ENCODE results near the gene PHOX2B. TPM values are rescaled to one million over a fixed set of nuclear protein-coding genes. Genes with fewer than 3 reads are reported as not detected.
"Not testable (repeated sequence)": the region's sequence is repeated elsewhere in the genome, so short reads cannot be mapped to it uniquely, and the experiment has no call there.

Gene PHOX2B
- total RNA-seq, 1 donor from 2014 or later: not detected

- H3K4me1 Mint-ChIP-seq (ENCODE audit: low read depth, unreplicated experiment): no peaks in the 10 kb centered on the region
- Histone ChIP-seq H3K79me2 (ENCODE audit: insufficient read depth, low read length) (no peaks in the 10 kb centered on the region), H3K36me3 (ENCODE audit: insufficient read depth, low read length) (no peaks in the 10 kb centered on the region), H3K9me3 (ENCODE audit: insufficient read depth, low read depth, low read length) (no peaks in the 10 kb centered on the region), H3K27me3 (ENCODE audit: insufficient read depth, low read length) (peaks cover 51% of the 10 kb centered on the region), H2AFZ (ENCODE audit: low read depth, low read length) (no peak overlapping the region), H4K20me1 (ENCODE audit: insufficient read depth, low read length) (no peaks in the 10 kb centered on the region), H3K4me2 (ENCODE audit: low read length) (no peak overlapping the region), H3K4me1 (ENCODE audit: insufficient read depth, low read length) (no peaks in the 10 kb centered on the region), H3K4me3 (ENCODE audit: insufficient read depth, low read depth, low read length) (no peak overlapping the region), H3K9ac (ENCODE audit: low read length) (no peak overlapping the region), H3K27ac (ENCODE audit: low read depth, low read length) (no peak overlapping the region)
- FAIRE-seq (no peak), DNase-seq (ENCODE audit: low read depth) (no peak)
- H3K27me3 Mint-ChIP-seq (ENCODE audit: low read depth, unreplicated experiment): peaks cover 68% of the 10 kb centered on the region
- peaks cover 15% of the 10 kb centered on the region for H3K9me3 Mint-ChIP-seq (ENCODE audit: unreplicated experiment)
- no peak overlapping the region for H3K4me3 Mint-ChIP-seq (ENCODE audit: unreplicated experiment)
- peaks cover 2% of the 10 kb centered on the region for H3K36me3 Mint-ChIP-seq (ENCODE audit: low read depth, unreplicated experiment)
- H3K27ac Mint-ChIP-seq (ENCODE audit: unreplicated experiment): no peak overlapping the region
- TF ChIP-seq CTCF (IDR thresholded peaks at IDR 0.05; ENCODE audit: insufficient read depth, low read depth, low read length) (no peak), EZH2 (IDR thresholded peaks at IDR 0.05; ENCODE audit: insufficient read depth, low read length) (no peak)
These were observed 7.2 kb downstream of the PHOX2B start for GRCh38 chr4:41741354-41741753.

- H3K27me3 Mint-ChIP-seq (ENCODE audit: low read depth, unreplicated experiment): peaks cover 58% of the 10 kb centered on the region
- H3K27ac Mint-ChIP-seq (ENCODE audit: unreplicated experiment); H3K27ac ChIP-seq (ENCODE audit: low read depth, low read length); H3K9me3 Mint-ChIP-seq (ENCODE audit: unreplicated experiment); FAIRE-seq; H3K4me3 Mint-ChIP-seq (ENCODE audit: unreplicated experiment); H3K4me2 ChIP-seq (ENCODE audit: low read length); H3K9me3 ChIP-seq (ENCODE audit: insufficient read depth, low read depth, low read length); H4K20me1 ChIP-seq (ENCODE audit: insufficient read depth, low read length); H3K9ac ChIP-seq (ENCODE audit: low read length); H3K4me1 Mint-ChIP-seq (ENCODE audit: low read depth, unreplicated experiment); H3K4me3 ChIP-seq (ENCODE audit: insufficient read depth, low read depth, low read length); H3K4me1 ChIP-seq (ENCODE audit: insufficient read depth, low read length); H3K36me3 ChIP-seq (ENCODE audit: insufficient read depth, low read length); H3K36me3 Mint-ChIP-seq (ENCODE audit: low read depth, unreplicated experiment); H3K79me2 ChIP-seq (ENCODE audit: insufficient read depth, low read length); H2AFZ ChIP-seq (ENCODE audit: low read depth, low read length); DNase-seq (ENCODE audit: low read depth): not testable (repeated sequence)
- H3K27me3 ChIP-seq (ENCODE audit: insufficient read depth, low read length): peaks cover 23% of the 10 kb centered on the region
These were observed 11.0 kb downstream of the PHOX2B start for GRCh38 chr4:41737491-41737890.

- Histone ChIP-seq H3K79me2 (ENCODE audit: insufficient read depth, low read length) (no peaks in the 10 kb centered on the region), H3K27me3 (ENCODE audit: insufficient read depth, low read length) (peaks cover 20% of the 10 kb centered on the region), H3K4me3 (ENCODE audit: insufficient read depth, low read depth, low read length) (no peak overlapping the region), H3K4me1 (ENCODE audit: insufficient read depth, low read length) (no peaks in the 10 kb centered on the region), H3K9ac (ENCODE audit: low read length) (no peak overlapping the region), H3K27ac (ENCODE audit: low read depth, low read length) (no peak overlapping the region), H2AFZ (ENCODE audit: low read depth, low read length) (no peak overlapping the region), H3K9me3 (ENCODE audit: insufficient read depth, low read depth, low read length) (no peaks in the 10 kb centered on the region), H3K36me3 (ENCODE audit: insufficient read depth, low read length) (no peaks in the 10 kb centered on the region), H3K4me2 (ENCODE audit: low read length) (no peak overlapping the region), H4K20me1 (ENCODE audit: insufficient read depth, low read length) (no peaks in the 10 kb centered on the region)
- H3K4me3 Mint-ChIP-seq (ENCODE audit: unreplicated experiment): no peak overlapping the region
- H3K36me3 Mint-ChIP-seq (ENCODE audit: low read depth, unreplicated experiment): no peaks in the 10 kb centered on the region
- no peak overlapping the region for H3K27ac Mint-ChIP-seq (ENCODE audit: unreplicated experiment)
- no peak for DNase-seq (ENCODE audit: low read depth)
- H3K4me1 Mint-ChIP-seq (ENCODE audit: low read depth, unreplicated experiment): no peaks in the 10 kb centered on the region
- H3K9me3 Mint-ChIP-seq (ENCODE audit: unreplicated experiment): peaks cover 4% of the 10 kb centered on the region
- TF ChIP-seq EZH2 (IDR thresholded peaks at IDR 0.05; ENCODE audit: insufficient read depth, low read length): no peak
- TF ChIP-seq CTCF (IDR thresholded peaks at IDR 0.05; ENCODE audit: insufficient read depth, low read depth, low read length): no peak
- no peak for FAIRE-seq
- H3K27me3 Mint-ChIP-seq (ENCODE audit: low read depth, unreplicated experiment): peaks cover 54% of the 10 kb centered on the region
These were observed 14.2 kb downstream of the PHOX2B start for GRCh38 chr4:41734371-41734770.

Measured in astrocyte (in vitro differentiated cells and primary cell).